H1 (cell line): ENCODE measurements around the gene NLK. TPM values are rescaled to one million over a fixed set of nuclear protein-coding genes. Genes with fewer than 3 reads are reported as not detected.

Experiments
- CTCF ChIA-PET: fragments of 300-600 bp; sonication (Branson Sonifier 250); formaldehyde crosslinking; loops from one replicate; lab custom pipeline; 2021; ENCODE audit not compliant: partially characterized antibody; lab: Charles Lee
- POLR2A ChIA-PET: fragments of 300-600 bp; sonication (Branson Sonifier 250); formaldehyde crosslinking; loops from one replicate; lab custom pipeline; 2021; ENCODE audit warnings: inconsistent platforms; ENCODE audit not compliant: partially characterized antibody; lab: Charles Lee
- DNase-seq, 2 experiments: peaks; one replicate each; pipeline versions ENCODE4 v3.0.0 to v3.0.0-alpha.2; 2010 to 2022; ENCODE audit warnings: low spot score in 2 of 2, low read depth in 1 of 2, mixed read lengths in 1 of 2
- FAIRE-seq: peaks from 2 replicates; lab custom pipeline; 2011; peaks lifted over from hg19 to GRCh38; lab: Jason Lieb, UNC
- H2AFZ ChIP-seq: 2 replicates; pipeline ENCODE4 v1.8.1; 2012; ENCODE audit warnings: low read length, inconsistent platforms
- H2AK5ac ChIP-seq: 2 replicates; pipeline ENCODE4 v1.6.1; 2013; ENCODE audit warnings: low read depth, low read length
- H2BK120ac ChIP-seq: replicated peaks from 2 replicates; pipeline ENCODE3; 2013; ENCODE audit warnings: low read depth, low read length, inconsistent platforms
- H2BK12ac ChIP-seq: 2 replicates; pipeline ENCODE4 v1.6.1; 2013; ENCODE audit warnings: low read depth, low read length
- H2BK15ac ChIP-seq: 2 replicates; pipeline ENCODE4 v1.6.1; 2013; ENCODE audit warnings: low read length
- H2BK20ac ChIP-seq: 2 replicates; pipeline ENCODE4 v1.6.1; 2013; ENCODE audit warnings: low read length
- H2BK5ac ChIP-seq: 2 replicates; pipeline ENCODE4 v1.6.1; 2013; ENCODE audit warnings: low read depth, low read length
- H3K14ac ChIP-seq: 2 replicates; pipeline ENCODE4 v1.6.1; 2013; ENCODE audit warnings: inconsistent platforms; ENCODE audit not compliant: insufficient read length
- H3K18ac ChIP-seq: 2 replicates; pipeline ENCODE4 v1.6.1; 2013; ENCODE audit warnings: low read length; ENCODE audit errors: extremely low read depth
- H3K23ac ChIP-seq: 2 replicates; pipeline ENCODE4 v1.6.1; 2013; ENCODE audit warnings: inconsistent platforms; ENCODE audit not compliant: insufficient read length
- H3K23me2 ChIP-seq: 2 replicates; pipeline ENCODE4 v1.6.1; 2013; ENCODE audit warnings: low read depth, low read length
- H3K27ac ChIP-seq: 2 replicates; pipeline ENCODE4 v1.6.1; 2011; ENCODE audit warnings: low read depth, low read length, inconsistent platforms
- H3K27me3 ChIP-seq, 4 experiments: replicated peaks in 1 of 4; 1 replicate in 1 of 4; 2 replicates in 3 of 4; pipeline versions ENCODE4 v1.6.1 to v1.8.1; 2011 to 2013; ENCODE audit warnings: low read length in 3 of 4, mild to moderate bottlenecking in 3 of 4, inconsistent platforms in 2 of 4, mixed read lengths in 2 of 4, moderate library complexity in 1 of 4; ENCODE audit not compliant: control insufficient read depth in 3 of 4, insufficient read depth in 3 of 4; ENCODE audit errors: extremely low read depth in 1 of 4
- H3K36me3 ChIP-seq, 4 experiments: 2 replicates each; pipeline versions ENCODE4 v1.6.1 to v1.8.1; 2011 to 2013; ENCODE audit warnings: mild to moderate bottlenecking in 4 of 4, low read length in 3 of 4, moderate library complexity in 2 of 4, control low read depth in 1 of 4, inconsistent platforms in 1 of 4; ENCODE audit not compliant: insufficient read depth in 4 of 4, control insufficient read depth in 2 of 4
- H3K4ac ChIP-seq: replicated peaks from 2 replicates; pipeline ENCODE3; 2013; ENCODE audit warnings: low read length, low read depth, mixed read lengths, inconsistent platforms; ENCODE audit not compliant: insufficient read length
- H3K4me1 ChIP-seq, 4 experiments: replicated peaks in 1 of 4; 1 replicate in 1 of 4; 2 replicates in 3 of 4; pipeline versions ENCODE4 v1.6.1 to v1.8.1; 2011 to 2013; ENCODE audit warnings: low read length in 3 of 4, inconsistent platforms in 2 of 4, mixed read lengths in 1 of 4; ENCODE audit not compliant: insufficient read depth in 4 of 4, control insufficient read depth in 3 of 4
- H3K4me2 ChIP-seq, 2 experiments: 2 replicates each; pipeline versions ENCODE4 v1.6.1 to v1.8.1; 2011 to 2013; ENCODE audit warnings: low read depth in 2 of 2, low read length in 2 of 2, control low read depth in 1 of 2, inconsistent platforms in 1 of 2, mild to moderate bottlenecking in 1 of 2; ENCODE audit not compliant: insufficient read depth in 1 of 2
- H3K4me3 ChIP-seq, 4 experiments: fragments of 200-600, 300-600 bp in 1 of 4; sonication (generic), shearing (Covaris generic), sonication (Bioruptor Twin) in 1 of 4; 2 replicates each; pipeline versions ENCODE4 v1.5.1 to v1.8.1; 2011 to 2016; ENCODE audit warnings: low read length in 4 of 4, low read depth in 3 of 4, control low read depth in 2 of 4, inconsistent platforms in 2 of 4, mild to moderate bottlenecking in 2 of 4, mixed read lengths in 1 of 4, moderate library complexity in 1 of 4; ENCODE audit not compliant: insufficient read depth in 2 of 4; ENCODE audit errors: extremely low read depth in 1 of 4
- H3K56ac ChIP-seq: replicated peaks from 2 replicates; pipeline ENCODE3; 2013; ENCODE audit warnings: low read depth, mild to moderate bottlenecking, mixed read lengths, low read length, inconsistent platforms; ENCODE audit not compliant: insufficient read length
- H3K79me1 ChIP-seq: 2 replicates; pipeline ENCODE4 v1.6.1; 2013; ENCODE audit warnings: low read depth, low read length, control low read depth
- H3K79me2 ChIP-seq, 2 experiments: 2 replicates each; pipeline versions ENCODE4 v1.6.1 to v1.8.1; 2012 to 2013; ENCODE audit warnings: low read length in 2 of 2, mild to moderate bottlenecking in 2 of 2, inconsistent platforms in 1 of 2; ENCODE audit not compliant: insufficient read depth in 2 of 2, control insufficient read depth in 1 of 2
- H3K9ac ChIP-seq, 4 experiments: replicated peaks in 1 of 4; 1 replicate in 1 of 4; 2 replicates in 3 of 4; pipeline versions ENCODE4 v1.6.1 to v1.8.1; 2011 to 2013; ENCODE audit warnings: low read depth in 3 of 4, low read length in 3 of 4, control low read depth in 2 of 4, mild to moderate bottlenecking in 2 of 4, moderate library complexity in 2 of 4, inconsistent platforms in 1 of 4; ENCODE audit errors: extremely low read depth in 1 of 4
- H3K9me3 ChIP-seq, 2 experiments: 2 replicates each; pipeline versions ENCODE4 v1.6.1 to v1.8.1; 2012 to 2013; ENCODE audit warnings: mild to moderate bottlenecking in 2 of 2, moderate library complexity in 2 of 2, control low read depth in 1 of 2, inconsistent platforms in 1 of 2, low read depth in 1 of 2, low read length in 1 of 2, mixed read lengths in 1 of 2; ENCODE audit not compliant: insufficient read depth in 2 of 2
- H4K20me1 ChIP-seq, 2 experiments: replicated peaks in 1 of 2; 2 replicates each; pipeline versions ENCODE3 to v1.8.1; 2011 to 2013; ENCODE audit warnings: inconsistent platforms in 2 of 2, low read length in 2 of 2, mild to moderate bottlenecking in 1 of 2; ENCODE audit not compliant: insufficient read depth in 2 of 2, control insufficient read depth in 1 of 2
- H4K5ac ChIP-seq: 2 replicates; pipeline ENCODE4 v1.6.1; 2013; ENCODE audit warnings: low read length, low read depth, mixed read lengths, inconsistent platforms; ENCODE audit not compliant: insufficient read length
- H4K8ac ChIP-seq: 2 replicates; pipeline ENCODE4 v1.8.0; 2013; ENCODE audit warnings: mild to moderate bottlenecking, moderate library complexity, low read length, inconsistent platforms; ENCODE audit not compliant: insufficient read depth; ENCODE audit errors: extremely low read depth
- H4K91ac ChIP-seq: replicated peaks from 2 replicates; pipeline ENCODE3; 2013; ENCODE audit warnings: low read length, mixed read lengths, inconsistent platforms; ENCODE audit not compliant: insufficient read length
- WGBS, 2 experiments: shearing (Covaris generic) in 1 of 2; methylation state at CpG; one replicate each; pipeline versions ENCODE4 v1.1.6 to v1.1.7; 2013 to 2015; ENCODE audit warnings: low lambda C conversion rate in 2 of 2, mixed read lengths in 2 of 2, inconsistent platforms in 1 of 2, low coverage in 1 of 2, missing lambda C conversion rate in 1 of 2; ENCODE audit not compliant: insufficient replicate concordance in 2 of 2, insufficient coverage in 1 of 2, insufficient read length in 1 of 2; ENCODE audit errors: extremely low coverage in 1 of 2, missing lambda C conversion rate in 1 of 2; 5-methylcytosine and 5-hydroxymethylcytosine counted together
- polyA plus RNA-seq, 7 experiments: library from polyadenylated mRNA; depleted of rRNA in 3 of 7; stranded (reverse) in 5 of 7; unstranded in 2 of 7; fragments of >200 nt in 5 of 7; fragments of 200-250 nt in 2 of 7; gene quantifications; 1 replicate in 5 of 7; 2 replicates in 1 of 7; 4 replicates in 1 of 7; pipeline versions ENCODE4 v1.2.1 to v1.2.3, GENCODE V29; 2011 to 2013; ENCODE audit warnings: missing spikeins in 2 of 7, mixed read lengths in 2 of 7
- total RNA-seq: library from RNA; stranded (reverse); fragmentation: NEBNext Ultra II Directional; extraction: Animal tissue kit (Norgen Biotek cat#: 25700); gene quantifications from 2 replicates; pipeline ENCODE4 v1.2.1, GENCODE V29; 2021

The NLK gene
- total and polyA plus RNA-seq, 2 of the 8 experiments (the other 6 are each of a cell fraction or from before 2014, with no cell fraction given): 30.8 to 49.9 TPM

DNA sequence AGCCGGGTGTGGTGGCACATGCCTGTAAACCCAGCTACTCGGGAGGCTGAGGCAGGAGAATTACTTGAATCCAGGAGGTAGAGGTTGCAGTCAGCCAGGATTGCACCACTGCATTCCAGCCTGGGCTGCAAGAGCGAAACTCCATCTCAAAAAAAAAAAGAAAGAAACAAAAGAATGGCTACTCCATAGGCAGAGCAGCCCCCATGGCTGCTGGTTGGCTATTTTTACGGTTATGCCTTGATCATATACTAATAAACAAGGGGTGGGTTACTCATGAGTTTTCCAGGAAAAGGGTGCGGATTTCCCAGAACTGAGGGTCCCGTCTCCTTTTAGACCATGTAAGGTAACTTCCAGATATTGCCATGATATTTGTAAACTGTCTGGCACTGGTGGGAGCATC, 200.3 kb downstream of the NLK start:
- Histone ChIP-seq H2AK5ac (no peak overlapping the region), H2BK20ac (no peak overlapping the region), H4K5ac (no peak overlapping the region), H4K91ac (no peak overlapping the region), H3K9me3 (no peaks in the 10 kb centered on the region), H3K36me3 (no peaks in the 10 kb centered on the region), H3K27me3 (no peaks in the 10 kb centered on the region; a peak in 1 of 7 replicates), H3K79me2 (no peaks in the 10 kb centered on the region), H2AFZ (no peak overlapping the region), H2BK5ac (no peak overlapping the region), H3K27ac (no peak overlapping the region), H2BK15ac (no peak overlapping the region), H3K79me1 (no peaks in the 10 kb centered on the region), H3K23ac (no peak overlapping the region), H3K4me1 (no peaks in the 10 kb centered on the region), H3K4me2 (no peak overlapping the region), H4K8ac (no peak overlapping the region), H3K56ac (no peak overlapping the region), H3K18ac (no peak overlapping the region), H3K4me3 (no peak overlapping the region), H3K4ac (no peak overlapping the region), H4K20me1 (no peaks in the 10 kb centered on the region), H2BK120ac (no peak overlapping the region), H3K9ac (no peak overlapping the region), H3K23me2 (no peaks in the 10 kb centered on the region), H2BK12ac (no peak overlapping the region), H3K14ac (no peak overlapping the region)
- CTCF ChIA-PET: interaction anchor here (1.3 to 15.7 kb wide), 2 partner anchors 9 to 362 kb away, joined by 4 to 266 read pairs; no protein-coding TSS in a partner anchor
- WGBS, 2 experiments: 95% methylated on average over 6 of the region's 6 CpGs; no CpG with 5 or more reads in 1 of the 2 experiments
- FAIRE-seq: no peak
- no peak for DNase-seq
- POLR2A ChIA-PET: no interaction called here
